GM23338 (cell line): ENCODE measurements around the gene NUDT6.

Experiments used
- CREB1 ChIP-seq: fragments of 250-450 bp; sonication (Bioruptor Pico); IDR thresholded peaks from 2 replicates; pipeline ENCODE4 v1.5.0; 2020; ENCODE audit warnings: low read depth, mild to moderate bottlenecking, moderate library complexity
- EZH2 ChIP-seq: fragments of 200-600 bp; sonication (generic); IDR thresholded peaks from one replicate; pipeline ENCODE4 v1.8.0; 2017; ENCODE audit warnings: antibody characterized with exemption, mild to moderate bottlenecking, low read depth; ENCODE audit not compliant: unreplicated experiment
- EZH2phosphoT487 ChIP-seq: fragments of 200-600 bp; sonication (generic); IDR thresholded peaks from one replicate; pipeline ENCODE4 v1.8.1; 2018; ENCODE audit warnings: antibody characterized with exemption; ENCODE audit not compliant: unreplicated experiment
- POLR2AphosphoS5 ChIP-seq: IDR thresholded peaks from 2 replicates; pipeline ENCODE4 v1.6.1; 2016; ENCODE audit warnings: antibody characterized with exemption, low read depth
- STAT1 ChIP-seq: IDR thresholded peaks from one replicate; pipeline ENCODE4 v1.6.1; 2016; ENCODE audit warnings: antibody characterized with exemption; ENCODE audit not compliant: unreplicated experiment
- TF ChIP-seq, protein P1 (sequence below), 2 experiments: fragments of 200-600 bp in 1 of 2; sonication (generic) in 1 of 2; conservative IDR thresholded peaks; 2 replicates each; pipeline versions ENCODE4 v1.5.1 to v1.6.1; 2016 to 2017; ENCODE audit warnings: antibody characterized with exemption in 2 of 2, low read depth in 2 of 2, mild to moderate bottlenecking in 2 of 2, moderate library complexity in 1 of 2
- TF ChIP-seq, protein P2 (sequence below): IDR thresholded peaks from one replicate; pipeline ENCODE4 v1.6.1; 2018; ENCODE audit warnings: antibody characterized with exemption; ENCODE audit not compliant: unreplicated experiment
- TF ChIP-seq, protein P3 (sequence below): IDR thresholded peaks from 2 replicates; pipeline ENCODE4 v1.6.1; 2016; ENCODE audit warnings: antibody characterized with exemption

DNA sequence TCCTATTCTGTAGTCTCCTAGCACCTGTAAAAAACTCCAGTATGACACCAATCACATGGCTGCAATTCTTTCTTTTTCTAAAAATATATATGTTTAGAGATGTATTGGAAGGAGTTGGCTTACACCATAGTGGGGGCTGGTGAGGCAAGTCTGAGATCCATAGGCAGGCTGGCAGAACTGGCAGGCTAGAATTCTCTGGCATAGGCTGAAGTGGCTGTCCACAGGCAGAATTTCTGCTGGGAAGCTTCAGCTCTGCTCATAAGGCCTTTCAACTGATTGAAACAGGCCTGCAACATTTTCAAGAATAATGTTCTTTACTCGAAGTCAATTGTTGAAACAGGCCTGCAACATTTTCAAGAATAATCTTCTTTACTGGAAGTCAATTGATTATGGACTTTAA lies 58.8 kb downstream of the NUDT6 start:
- TF ChIP-seq EZH2 (no peak), POLR2AphosphoS5 (no peak), EZH2phosphoT487 (no peak), STAT1 (no peak), CREB1 (CRISPR knock-in tag) (no peak)
- TF ChIP-seq, protein P1, sequence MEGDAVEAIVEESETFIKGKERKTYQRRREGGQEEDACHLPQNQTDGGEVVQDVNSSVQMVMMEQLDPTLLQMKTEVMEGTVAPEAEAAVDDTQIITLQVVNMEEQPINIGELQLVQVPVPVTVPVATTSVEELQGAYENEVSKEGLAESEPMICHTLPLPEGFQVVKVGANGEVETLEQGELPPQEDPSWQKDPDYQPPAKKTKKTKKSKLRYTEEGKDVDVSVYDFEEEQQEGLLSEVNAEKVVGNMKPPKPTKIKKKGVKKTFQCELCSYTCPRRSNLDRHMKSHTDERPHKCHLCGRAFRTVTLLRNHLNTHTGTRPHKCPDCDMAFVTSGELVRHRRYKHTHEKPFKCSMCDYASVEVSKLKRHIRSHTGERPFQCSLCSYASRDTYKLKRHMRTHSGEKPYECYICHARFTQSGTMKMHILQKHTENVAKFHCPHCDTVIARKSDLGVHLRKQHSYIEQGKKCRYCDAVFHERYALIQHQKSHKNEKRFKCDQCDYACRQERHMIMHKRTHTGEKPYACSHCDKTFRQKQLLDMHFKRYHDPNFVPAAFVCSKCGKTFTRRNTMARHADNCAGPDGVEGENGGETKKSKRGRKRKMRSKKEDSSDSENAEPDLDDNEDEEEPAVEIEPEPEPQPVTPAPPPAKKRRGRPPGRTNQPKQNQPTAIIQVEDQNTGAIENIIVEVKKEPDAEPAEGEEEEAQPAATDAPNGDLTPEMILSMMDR (conservative IDR thresholded peaks at IDR 0.05; ENCODE audit: low read depth in 2 of 2) = no peak
- TF ChIP-seq, protein P2, sequence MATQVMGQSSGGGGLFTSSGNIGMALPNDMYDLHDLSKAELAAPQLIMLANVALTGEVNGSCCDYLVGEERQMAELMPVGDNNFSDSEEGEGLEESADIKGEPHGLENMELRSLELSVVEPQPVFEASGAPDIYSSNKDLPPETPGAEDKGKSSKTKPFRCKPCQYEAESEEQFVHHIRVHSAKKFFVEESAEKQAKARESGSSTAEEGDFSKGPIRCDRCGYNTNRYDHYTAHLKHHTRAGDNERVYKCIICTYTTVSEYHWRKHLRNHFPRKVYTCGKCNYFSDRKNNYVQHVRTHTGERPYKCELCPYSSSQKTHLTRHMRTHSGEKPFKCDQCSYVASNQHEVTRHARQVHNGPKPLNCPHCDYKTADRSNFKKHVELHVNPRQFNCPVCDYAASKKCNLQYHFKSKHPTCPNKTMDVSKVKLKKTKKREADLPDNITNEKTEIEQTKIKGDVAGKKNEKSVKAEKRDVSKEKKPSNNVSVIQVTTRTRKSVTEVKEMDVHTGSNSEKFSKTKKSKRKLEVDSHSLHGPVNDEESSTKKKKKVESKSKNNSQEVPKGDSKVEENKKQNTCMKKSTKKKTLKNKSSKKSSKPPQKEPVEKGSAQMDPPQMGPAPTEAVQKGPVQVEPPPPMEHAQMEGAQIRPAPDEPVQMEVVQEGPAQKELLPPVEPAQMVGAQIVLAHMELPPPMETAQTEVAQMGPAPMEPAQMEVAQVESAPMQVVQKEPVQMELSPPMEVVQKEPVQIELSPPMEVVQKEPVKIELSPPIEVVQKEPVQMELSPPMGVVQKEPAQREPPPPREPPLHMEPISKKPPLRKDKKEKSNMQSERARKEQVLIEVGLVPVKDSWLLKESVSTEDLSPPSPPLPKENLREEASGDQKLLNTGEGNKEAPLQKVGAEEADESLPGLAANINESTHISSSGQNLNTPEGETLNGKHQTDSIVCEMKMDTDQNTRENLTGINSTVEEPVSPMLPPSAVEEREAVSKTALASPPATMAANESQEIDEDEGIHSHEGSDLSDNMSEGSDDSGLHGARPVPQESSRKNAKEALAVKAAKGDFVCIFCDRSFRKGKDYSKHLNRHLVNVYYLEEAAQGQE = no peak
- TF ChIP-seq, protein P3, sequence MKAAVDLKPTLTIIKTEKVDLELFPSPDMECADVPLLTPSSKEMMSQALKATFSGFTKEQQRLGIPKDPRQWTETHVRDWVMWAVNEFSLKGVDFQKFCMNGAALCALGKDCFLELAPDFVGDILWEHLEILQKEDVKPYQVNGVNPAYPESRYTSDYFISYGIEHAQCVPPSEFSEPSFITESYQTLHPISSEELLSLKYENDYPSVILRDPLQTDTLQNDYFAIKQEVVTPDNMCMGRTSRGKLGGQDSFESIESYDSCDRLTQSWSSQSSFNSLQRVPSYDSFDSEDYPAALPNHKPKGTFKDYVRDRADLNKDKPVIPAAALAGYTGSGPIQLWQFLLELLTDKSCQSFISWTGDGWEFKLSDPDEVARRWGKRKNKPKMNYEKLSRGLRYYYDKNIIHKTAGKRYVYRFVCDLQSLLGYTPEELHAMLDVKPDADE = no peak
